ENCODE measurements around the gene GRHL3. TPM values are rescaled to one million over a fixed set of nuclear protein-coding genes. Genes with fewer than 3 reads are reported as not detected.

Gene GRHL3
- total and polyA plus RNA-seq, 2 donors (not counting 3 experiments of a cell fraction or from before 2014, with no cell fraction given): not detected

- POLR2A ChIA-PET: no interaction called here
- Histone ChIP-seq H3K27me3 (ENCODE audit: control insufficient read depth in 2 of 2, insufficient read depth in 2 of 2, low read length in 2 of 2) (no peaks in the 10 kb centered on the region), H3K79me2 (ENCODE audit: control insufficient read depth, insufficient read depth, low read length) (no peaks in the 10 kb centered on the region), H3K27ac (ENCODE audit: insufficient read depth, low read depth, low read length) (no peak overlapping the region), H3K9ac (replicated peaks; ENCODE audit: extremely low read depth, insufficient read depth, low read length) (no peak overlapping the region), H3K4me1 (ENCODE audit: control insufficient read depth, extremely low read depth, insufficient read depth, low read length) (no peaks in the 10 kb centered on the region), H3K4me2 (ENCODE audit: insufficient read depth, low read length) (no peak overlapping the region), H3K4me3 (replicated peaks in 1 of 3; ENCODE audit: insufficient read depth in 1 of 3, low read depth in 1 of 3, low read length in 3 of 3) (no peak overlapping the region), H3K9me1 (replicated peaks; ENCODE audit: control insufficient read depth, extremely low read depth, insufficient read depth, low read length) (no peaks in the 10 kb centered on the region), H2AFZ (ENCODE audit: low read depth, low read length) (no peak overlapping the region), H3K9me3 (replicated peaks; ENCODE audit: control insufficient read depth, insufficient read depth, low read length) (no peaks in the 10 kb centered on the region), H3K36me3 (ENCODE audit: control insufficient read depth in 2 of 2, extremely low read depth in 1 of 2, insufficient read depth in 2 of 2, low read length in 2 of 2) (no peaks in the 10 kb centered on the region), H4K20me1 (replicated peaks; ENCODE audit: control insufficient read depth, extremely low read depth, insufficient read depth, low read length) (no peaks in the 10 kb centered on the region)
- BruUV-seq (replicated peaks): no TSS peak
- TF ChIP-seq JUN (IDR thresholded peaks at IDR 0.05; ENCODE audit: borderline replicate concordance, insufficient read depth, insufficient read length, low read depth) (no peak), POLR2AphosphoS5 (IDR thresholded peaks at IDR 0.05; ENCODE audit: insufficient read depth, low read depth, low read length) (no peak), GATA2 (IDR thresholded peaks at IDR 0.05; ENCODE audit: insufficient read depth, insufficient read length, low read depth, low read length) (no peak), MAX (IDR thresholded peaks at IDR 0.05; ENCODE audit: insufficient read depth, insufficient read length) (no peak), CTCF (IDR thresholded peaks at IDR 0.05; ENCODE audit: extremely low read depth in 1 of 2, insufficient read depth in 1 of 2, low read depth in 1 of 2, low read length in 2 of 2) (no peak), FOS (IDR thresholded peaks at IDR 0.05; ENCODE audit: borderline replicate concordance, insufficient read depth, low read length) (no peak), POLR2A (IDR thresholded peaks at IDR 0.05; ENCODE audit: low read depth, low read length) (no peak), EZH2 (IDR thresholded peaks at IDR 0.05; ENCODE audit: borderline replicate concordance, low read depth, low read length, severe bottlenecking) (no peak), MYC (IDR thresholded peaks at IDR 0.05; ENCODE audit: low read depth, low read length) (no peak)
- dilution Hi-C loops (cut with MboI; ENCODE audit: extremely low pct_ligation_motif_present, low sequenced_read_pairs) (no loop called here), intact Hi-C loops (cut with micrococcal nuclease) (no loop called here)
- CTCF ChIA-PET: no interaction called here
- DNase-seq (ENCODE audit: low read depth, low spot score) (no peak), FAIRE-seq (no peak)
Measured at GRCh38 chr1:24361811-24362210, 42.7 kb downstream of the GRHL3 start.
